ENCODE data around the gene TNRC6C.

Gene TNRC6C

GRCh38 chr17:77957857-77958715 lies at the start of gene TNRC6C:
Gene TNRC6C (plus strand): TSS chr17:77958703. CDS start chr17:78004207, 45,504 bp downstream.
- peak; percentile 94 for DNase-seq

- no peak for DNase-seq
Measured at GRCh38 chr17:77909236-77909635, 49.3 kb upstream of the TNRC6C start.

- DNase-seq: no peak
Measured at GRCh38 chr17:77909816-77910215, 48.7 kb upstream of the TNRC6C start.

- no peak for DNase-seq
Measured at GRCh38 chr17:77914385-77915254, 43.9 kb upstream of the TNRC6C start.

GRCh38 chr17:77915594-77916021 lies 42.9 kb upstream of the TNRC6C start:
- DNase-seq: no peak

- no peak for DNase-seq
Measured at GRCh38 chr17:77916264-77916663, 42.2 kb upstream of the TNRC6C start.

GRCh38 chr17:77916703-77917481 lies 41.6 kb upstream of the TNRC6C start:
- no peak for DNase-seq

- no peak for DNase-seq
Measured at GRCh38 chr17:77919276-77919675, 39.2 kb upstream of the TNRC6C start.

GRCh38 chr17:77923135-77923534 lies 35.4 kb upstream of the TNRC6C start:
- DNase-seq: no peak

- DNase-seq: no peak
Measured at GRCh38 chr17:77923776-77924513, 34.6 kb upstream of the TNRC6C start.

- DNase-seq: no peak
Measured at GRCh38 chr17:77924757-77925336, 33.7 kb upstream of the TNRC6C start.

GRCh38 chr17:77925831-77926543 lies 32.5 kb upstream of the TNRC6C start:
- no peak for DNase-seq

- no peak for DNase-seq
Measured at GRCh38 chr17:77926981-77927380, 31.5 kb upstream of the TNRC6C start.

- DNase-seq: no peak
Measured at GRCh38 chr17:77927777-77928518, 30.6 kb upstream of the TNRC6C start.

- no peak for DNase-seq
Measured at GRCh38 chr17:77928519-77929179, 29.9 kb upstream of the TNRC6C start.

GRCh38 chr17:77929180-77929564 lies 29.3 kb upstream of the TNRC6C start:
- no peak for DNase-seq

GRCh38 chr17:77929871-77930436 lies 28.5 kb upstream of the TNRC6C start:
- no peak for DNase-seq

GRCh38 chr17:77930780-77931768 lies 27.4 kb upstream of the TNRC6C start:
- no peak for DNase-seq

Data from NCI-H1048 (cell line).